ENCODE measurements around the gene IRAK2. TPM values are rescaled to one million over a fixed set of nuclear protein-coding genes. Genes with fewer than 3 reads are reported as not detected.

The IRAK2 gene
- polyA plus RNA-seq, 2 of the 4 experiments (the other 2 are of a cell fraction): 7.9 to 12.5 TPM

GRCh38 chr3:10284496-10284895, 119.8 kb downstream of the IRAK2 start:
- Histone ChIP-seq H3K4me2 (no peak overlapping the region), H3K4me3 (no peak overlapping the region), H3K27ac (no peak overlapping the region), H3K4me1 (no peaks in the 10 kb centered on the region), H3K9me3 (no peaks in the 10 kb centered on the region)
- FAIRE-seq: no peak
- no peak for DNase-seq (ENCODE audit: low read depth in 1 of 2, low spot score in 1 of 2)
- POLR2A ChIA-PET: interaction anchor here (0.9 kb wide), 1 partner anchor 143 kb away, joined by 3 read pairs; the partner anchor contains the start of gene VHL
- CTCF ChIA-PET: interaction anchor here (0.9 to 2.0 kb wide), 3 partner anchors 9 to 37 kb away, joined by 3 to 14 read pairs (median 4); no protein-coding TSS in a partner anchor
- TF ChIP-seq ZC3H11A (IDR thresholded peaks at IDR 0.05) (no peak), E2F6 (IDR thresholded peaks at IDR 0.05; ENCODE audit: borderline replicate concordance, low read depth) (no peak), MAZ (IDR thresholded peaks at IDR 0.05; ENCODE audit: borderline replicate concordance, low read depth, low read length) (no peak), CHD2 (IDR thresholded peaks at IDR 0.05; ENCODE audit: low read length, partially characterized antibody) (no peak), HOXB5 (CRISPR knock-in tag; IDR thresholded peaks at IDR 0.05) (no peak), SREBF2 (IDR thresholded peaks at IDR 0.05) (no peak), EHMT2 (IDR thresholded peaks at IDR 0.05; ENCODE audit: low read depth) (no peak), EHF (CRISPR knock-in tag; IDR thresholded peaks at IDR 0.05) (no peak), HES2 (IDR thresholded peaks at IDR 0.05) (no peak), NPAS2 (CRISPR knock-in tag; IDR thresholded peaks at IDR 0.05; ENCODE audit: borderline replicate concordance) (no peak)
- ATAC-seq: no peak
- 93% methylated on average over 9 of the region's 9 CpGs for WGBS (ENCODE audit: missing lambda C conversion rate)

GRCh38 chr3:10285272-10286132, 120.8 kb downstream of the IRAK2 start:
- FAIRE-seq (no peak), ATAC-seq (no peak)
- TF ChIP-seq MYC (IDR thresholded peaks at IDR 0.05; ENCODE audit: borderline replicate concordance, low read length) (no peak), CTCF (IDR thresholded peaks at IDR 0.05) (no peak), MAX (IDR thresholded peaks at IDR 0.05) (no peak), ATOH8 (CRISPR knock-in tag; IDR thresholded peaks at IDR 0.05; ENCODE audit: low read depth) (no peak), KDM1A (IDR thresholded peaks at IDR 0.05; ENCODE audit: low read depth) (no peak), RNF2 (IDR thresholded peaks at IDR 0.05; ENCODE audit: borderline replicate concordance, low read depth) (no peak), TFCP2L1 (CRISPR knock-in tag; IDR thresholded peaks at IDR 0.05) (no peak), HDAC2 (IDR thresholded peaks at IDR 0.05) (no peak), HOXA7 (CRISPR knock-in tag; IDR thresholded peaks at IDR 0.05) (no peak)

More at GRCh38 chr3:10285272-10286132, 120.8 kb downstream of the IRAK2 start:
- ChIA-PET POLR2A (no interaction called here), CTCF (interaction anchor here (0.9 to 2.7 kb wide), 16 partner anchors 8 to 459 kb away, joined by 3 to 25 read pairs (median 6); partner anchors contain the start of genes BRK1 and CRELD1)
- Histone ChIP-seq H3K4me1 (no peaks in the 10 kb centered on the region), H3K27ac (no peak overlapping the region), H3K4me2 (no peak overlapping the region), H3K4me3 (no peak overlapping the region), H3K9me3 (no peaks in the 10 kb centered on the region)
- WGBS (ENCODE audit: missing lambda C conversion rate): 91% methylated on average over 12 of the region's 12 CpGs
- DNase-seq (ENCODE audit: low read depth in 1 of 2, low spot score in 1 of 2): no peak

Measured in A549 (cell line).